Measurements from ENCODE around the gene KL.

KL gene

DNA sequence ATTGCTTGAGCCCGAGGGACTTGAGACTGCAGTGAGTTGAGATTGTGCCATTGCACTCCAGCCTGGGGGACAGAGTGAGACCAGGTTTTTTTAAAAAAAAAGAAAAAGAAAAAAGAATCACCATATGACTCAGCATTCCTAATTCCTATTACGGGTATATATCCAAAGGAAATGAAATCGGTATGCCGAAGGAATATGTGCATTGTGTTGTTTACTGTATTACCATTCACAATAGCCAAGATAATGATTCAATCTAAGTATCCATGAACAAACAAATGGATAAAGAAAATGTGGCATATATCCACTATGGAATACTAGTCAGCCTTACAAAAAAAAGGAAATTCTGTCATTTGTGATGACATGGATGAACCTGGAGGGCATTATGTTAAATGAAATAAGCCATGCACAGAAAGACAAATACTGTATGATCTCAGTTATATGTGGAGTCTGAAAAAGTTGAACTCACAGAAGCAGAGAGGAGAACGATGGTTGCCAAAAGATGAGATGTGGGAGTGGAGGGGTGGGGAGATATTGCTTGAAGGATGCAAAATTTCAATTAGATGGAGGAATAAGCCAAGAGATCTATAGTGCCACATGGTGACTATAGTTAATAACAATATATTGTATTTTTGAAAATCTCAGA lies 4.3 kb upstream of the KL start:
- DNase-seq: no peak
- Mint-ChIP-seq H3K27ac (no peak overlapping the region), H3K4me3 (no peak overlapping the region), H3K4me1 (peaks cover 14% of the 10 kb centered on the region), H3K36me3 (ENCODE audit: low read depth) (peaks cover 12% of the 10 kb centered on the region), H3K27me3 (ENCODE audit: low read depth, poor library complexity) (peaks cover 57% of the 10 kb centered on the region), H3K9me3 (peaks cover 28% of the 10 kb centered on the region)
- no peak for TF ChIP-seq CTCF (IDR thresholded peaks at IDR 0.05)

GRCh38 chr13:33014291-33014690 lies 1.9 kb upstream of the KL start:
- H3K36me3 Mint-ChIP-seq (ENCODE audit: low read depth): no peaks in the 10 kb centered on the region
- H3K27ac Mint-ChIP-seq: no peak overlapping the region
- no peak for DNase-seq
- H3K4me1 Mint-ChIP-seq: peaks cover 14% of the 10 kb centered on the region
- no peak for TF ChIP-seq CTCF (IDR thresholded peaks at IDR 0.05)
- H3K9me3 Mint-ChIP-seq: peaks cover 7% of the 10 kb centered on the region
- H3K27me3 Mint-ChIP-seq (ENCODE audit: low read depth, poor library complexity): peaks cover 80% of the 10 kb centered on the region
- H3K4me3 Mint-ChIP-seq: no peak overlapping the region

GRCh38 chr13:33015241-33015668 lies 968 bp upstream of the KL start:
- Mint-ChIP-seq H3K27me3 (ENCODE audit: low read depth, poor library complexity) (peaks cover 90% of the 10 kb centered on the region), H3K4me3 (peak overlapping the region; percentile 75), H3K4me1 (peaks cover 14% of the 10 kb centered on the region), H3K9me3 (no peaks in the 10 kb centered on the region), H3K27ac (no peak overlapping the region), H3K36me3 (ENCODE audit: low read depth) (no peaks in the 10 kb centered on the region)
- TF ChIP-seq CTCF (IDR thresholded peaks at IDR 0.05): no peak
- DNase-seq: no peak

- peaks cover 14% of the 10 kb centered on the region for H3K4me1 Mint-ChIP-seq
- DNase-seq: peak; percentile 39
- no peak for TF ChIP-seq CTCF (IDR thresholded peaks at IDR 0.05)
- H3K9me3 Mint-ChIP-seq: no peaks in the 10 kb centered on the region
- H3K36me3 Mint-ChIP-seq (ENCODE audit: low read depth): no peaks in the 10 kb centered on the region
- H3K4me3 Mint-ChIP-seq: peak overlapping the region; percentile 75
- H3K27ac Mint-ChIP-seq: no peak overlapping the region
- H3K27me3 Mint-ChIP-seq (ENCODE audit: low read depth, poor library complexity): peaks cover 93% of the 10 kb centered on the region
Measured at GRCh38 chr13:33015791-33016323, 366 bp upstream of the KL start.

GRCh38 chr13:33017323-33017929 lies 1.2 kb downstream of the KL start:
- Mint-ChIP-seq H3K4me1 (peaks cover 14% of the 10 kb centered on the region), H3K4me3 (peak overlapping the region; percentile 56), H3K9me3 (no peaks in the 10 kb centered on the region), H3K27me3 (ENCODE audit: low read depth, poor library complexity) (peaks cover 96% of the 10 kb centered on the region), H3K36me3 (ENCODE audit: low read depth) (no peaks in the 10 kb centered on the region), H3K27ac (no peak overlapping the region)
- peak; percentile 11 for DNase-seq
- peak; percentile 40 for TF ChIP-seq CTCF (IDR thresholded peaks at IDR 0.05)
